Smooth muscle cell of the brain vasculature (primary cell): Measurements from ENCODE around the gene WRAP53.

Source experiments
- DNase-seq: peaks from one replicate; pipeline ENCODE4 v3.0.0-alpha.2; 2012; ENCODE audit warnings: low read depth, low spot score

WRAP53 gene

GRCh38 chr17:7707858-7708750 is 19.8 kb downstream of the WRAP53 start:
- DNase-seq, result no peak

GRCh38 chr17:7709031-7709430 is 20.8 kb downstream of the WRAP53 start:
- no peak for DNase-seq

DNA sequence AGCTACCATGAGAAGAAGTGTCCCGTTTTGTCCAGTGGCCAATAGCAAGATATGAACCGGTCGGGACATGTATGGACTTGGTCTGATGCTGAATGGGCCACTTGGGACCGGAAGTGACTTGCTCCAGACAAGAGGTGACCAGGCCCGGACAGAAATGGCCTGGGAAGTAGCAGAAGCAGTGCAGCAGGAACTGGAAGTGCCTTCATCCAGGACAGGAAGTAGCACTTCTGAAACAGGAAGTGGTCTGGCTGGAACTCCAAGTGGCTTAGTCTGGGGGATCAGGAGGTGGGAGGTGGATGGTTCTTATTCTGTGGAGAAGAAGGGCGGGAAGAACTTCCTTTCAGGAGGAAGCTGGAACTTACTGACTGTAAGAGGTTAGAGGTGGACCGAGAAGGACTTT is 22.0 kb downstream of the WRAP53 start:
- DNase-seq, result no peak

DNA sequence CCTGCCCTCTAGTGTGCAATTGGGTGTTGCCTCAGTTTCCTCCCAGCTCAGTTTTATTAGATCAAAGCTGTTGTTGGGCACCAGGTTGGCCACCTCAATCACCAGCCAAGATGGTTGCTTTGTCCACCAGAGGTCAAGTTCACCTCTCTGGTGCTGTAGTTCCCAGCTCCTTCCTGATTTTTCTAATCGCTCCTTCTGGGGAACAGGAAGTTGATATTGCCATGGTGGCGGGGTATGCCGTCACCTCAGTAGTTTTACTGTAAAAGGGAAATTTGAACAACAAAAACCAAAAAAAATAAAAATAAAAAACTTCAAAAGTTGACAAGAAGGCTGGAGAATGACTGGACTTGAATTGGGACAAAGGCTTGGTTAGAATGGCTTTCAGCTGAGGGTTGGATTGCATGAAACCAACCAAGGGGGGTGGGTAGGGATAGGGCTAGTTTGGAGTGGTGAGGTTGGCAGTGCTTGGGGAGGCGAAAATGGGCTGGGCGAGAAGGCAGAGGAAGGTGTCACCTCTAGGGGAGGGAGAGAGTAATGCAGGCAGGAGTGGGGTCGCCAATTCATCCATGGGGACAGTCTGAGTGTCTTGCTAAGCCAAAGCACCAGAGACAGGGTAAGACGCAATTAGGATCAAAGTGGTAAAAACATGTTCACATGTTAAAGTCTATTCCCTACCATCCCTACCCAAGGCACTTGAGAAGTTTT is 22.9 kb downstream of the WRAP53 start:
- no peak for DNase-seq

GRCh38 chr17:7712111-7712771 is 24.0 kb downstream of the WRAP53 start:
- no peak for DNase-seq

DNA sequence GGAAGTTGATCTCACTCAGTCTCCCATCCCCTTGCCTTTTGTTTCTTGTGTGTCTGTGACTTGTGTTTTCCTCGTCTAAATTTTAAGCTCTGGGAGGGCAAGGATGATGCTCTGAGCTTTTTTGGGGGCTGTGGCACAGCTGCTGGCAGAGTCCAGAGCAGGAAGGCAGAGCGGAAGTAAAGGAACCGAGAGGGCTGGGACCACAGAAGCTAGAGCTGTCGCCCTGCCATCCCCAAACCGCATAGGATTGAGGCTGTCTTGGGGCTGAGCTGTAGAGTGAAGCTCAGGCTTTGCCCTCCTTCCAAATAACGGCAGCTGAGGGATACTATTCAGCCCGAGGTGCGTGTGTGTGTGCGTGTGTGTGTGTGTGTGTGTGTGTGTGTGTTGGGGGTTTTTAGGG is 25.5 kb downstream of the WRAP53 start:
- no peak for DNase-seq

DNA sequence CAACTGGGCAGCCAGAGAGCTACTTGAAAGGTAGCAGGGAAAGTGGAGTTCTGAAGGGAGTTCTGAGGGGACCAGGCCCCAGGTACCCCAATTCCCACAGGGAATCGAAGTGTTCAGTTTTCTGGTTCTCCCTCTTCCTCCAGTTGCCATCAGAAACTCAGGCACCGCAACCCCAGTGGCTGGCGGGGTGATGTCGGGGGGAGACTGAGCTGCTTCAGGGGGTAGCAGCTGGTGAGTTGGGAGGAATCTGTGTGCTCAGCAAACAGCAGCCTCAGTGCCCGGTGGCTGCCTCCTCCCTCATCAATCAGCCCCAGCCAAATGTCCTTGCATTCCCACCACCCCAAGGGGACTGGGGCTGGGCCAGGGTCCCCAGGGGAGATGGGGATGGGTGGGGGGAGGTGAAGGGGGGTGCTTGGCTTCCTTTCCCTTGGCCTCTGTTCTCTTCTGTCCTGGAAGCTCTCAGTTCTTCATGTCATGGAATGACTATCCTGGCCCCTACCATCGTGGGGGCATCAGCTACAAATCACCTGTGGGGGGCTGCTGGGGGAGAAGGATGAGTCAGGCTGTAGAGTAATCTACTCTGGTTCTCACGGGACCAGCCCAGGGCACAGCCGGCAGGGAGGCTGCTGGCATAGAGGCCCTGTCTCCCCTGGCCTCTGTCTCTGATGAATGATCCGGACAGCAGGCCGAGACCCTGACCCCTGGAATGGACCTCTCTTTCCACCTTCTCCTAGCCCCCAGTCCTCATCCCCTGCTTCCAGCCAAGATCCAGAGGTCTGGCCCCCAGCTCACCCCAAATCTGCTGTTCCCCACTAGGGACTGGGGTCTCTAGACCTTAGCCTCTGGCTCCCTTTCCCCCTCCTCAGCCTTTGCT is 26.7 kb downstream of the WRAP53 start:
- DNase-seq, result no peak

GRCh38 chr17:7715936-7716886 is 27.9 kb downstream of the WRAP53 start:
- no peak for DNase-seq

- DNase-seq, result peak; percentile 72
Observed at GRCh38 chr17:7716901-7717755, 28.9 kb downstream of the WRAP53 start, which contains the start of gene DNAH2. DNAH2 (plus strand) TSS chr17:7717744; CDS start chr17:7719735, 1,991 bp downstream.

GRCh38 chr17:7717756-7718350 is 29.6 kb downstream of the WRAP53 start:
- DNase-seq, result no peak

DNA sequence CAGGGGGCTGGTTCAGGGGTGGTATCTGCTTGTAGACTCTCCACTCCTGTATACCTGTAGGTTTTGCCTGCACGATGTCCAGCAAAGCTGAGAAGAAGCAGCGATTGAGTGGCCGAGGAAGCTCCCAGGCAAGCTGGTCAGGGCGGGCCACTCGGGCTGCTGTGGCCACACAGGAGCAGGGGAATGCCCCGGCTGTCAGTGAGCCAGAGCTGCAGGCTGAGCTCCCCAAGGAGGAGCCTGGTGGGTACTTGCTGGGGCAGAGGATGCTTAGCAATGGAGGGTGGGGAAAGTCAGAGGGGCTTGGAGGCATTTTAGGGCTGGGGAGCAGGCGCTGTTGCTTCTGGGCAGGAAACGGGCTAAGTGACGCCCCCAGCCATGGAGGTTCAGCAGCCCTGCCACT is 31.4 kb downstream of the WRAP53 start:
- no peak for DNase-seq

DNA sequence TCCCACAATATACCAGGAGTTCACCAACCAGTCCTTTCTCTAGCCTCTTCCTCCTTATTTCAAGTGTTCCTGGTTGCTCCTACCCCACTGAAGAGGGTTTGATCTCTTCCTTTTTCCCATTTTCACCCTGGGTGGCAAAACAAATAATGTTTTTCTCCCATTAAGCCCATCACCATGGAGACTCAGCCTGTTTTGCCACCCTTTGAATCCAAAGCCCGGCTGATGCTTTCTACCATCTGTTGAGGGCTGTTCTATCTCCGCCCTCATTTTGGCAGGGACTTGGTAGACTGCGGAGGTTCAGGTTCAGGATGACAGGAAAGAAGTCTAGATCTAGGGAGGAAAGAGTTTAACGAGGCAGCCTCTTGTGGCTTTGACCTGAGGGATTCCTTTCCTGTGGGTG is 31.8 kb downstream of the WRAP53 start:
- DNase-seq, result no peak

GRCh38 chr17:7721612-7722011 is 33.3 kb downstream of the WRAP53 start:
- DNase-seq, result no peak

DNA sequence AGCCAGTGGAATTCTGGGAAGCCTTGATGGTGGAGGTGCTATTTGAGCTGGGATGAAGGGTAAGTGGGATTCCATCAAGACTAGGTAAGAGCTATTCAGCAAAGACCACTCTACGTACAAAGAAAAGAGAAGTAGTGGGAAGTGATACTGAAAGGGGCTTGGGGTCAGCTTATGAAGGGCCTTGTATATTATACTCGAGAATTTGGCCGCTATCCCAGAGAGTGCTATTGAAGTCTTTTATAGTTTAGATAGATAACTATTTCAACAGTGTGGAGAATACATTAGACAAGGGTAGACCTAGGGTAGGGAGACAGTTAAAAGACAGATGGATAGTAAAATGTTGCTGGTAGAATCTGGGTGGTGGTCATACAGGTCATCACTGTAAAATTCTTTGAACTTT is 39.6 kb downstream of the WRAP53 start:
- no peak for DNase-seq

DNA sequence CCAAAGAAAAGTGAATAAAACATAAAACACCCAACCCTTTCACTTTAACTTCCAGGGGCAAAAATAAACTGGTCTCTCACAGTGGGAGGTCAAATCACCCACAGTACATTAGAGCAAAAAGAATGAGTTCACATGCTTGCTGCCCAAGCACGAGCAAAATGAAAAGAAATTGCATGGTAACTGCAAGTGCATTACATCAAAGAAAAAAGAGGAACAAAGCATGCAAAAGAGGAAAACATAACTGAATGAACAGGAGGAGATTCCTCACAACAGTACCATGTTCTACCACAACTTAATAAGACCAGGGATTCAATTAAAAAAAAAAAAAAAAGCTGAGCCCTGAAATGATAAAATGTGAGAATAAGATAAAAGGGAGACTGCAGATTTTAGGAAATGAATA is 41.5 kb downstream of the WRAP53 start:
- no peak for DNase-seq

DNA sequence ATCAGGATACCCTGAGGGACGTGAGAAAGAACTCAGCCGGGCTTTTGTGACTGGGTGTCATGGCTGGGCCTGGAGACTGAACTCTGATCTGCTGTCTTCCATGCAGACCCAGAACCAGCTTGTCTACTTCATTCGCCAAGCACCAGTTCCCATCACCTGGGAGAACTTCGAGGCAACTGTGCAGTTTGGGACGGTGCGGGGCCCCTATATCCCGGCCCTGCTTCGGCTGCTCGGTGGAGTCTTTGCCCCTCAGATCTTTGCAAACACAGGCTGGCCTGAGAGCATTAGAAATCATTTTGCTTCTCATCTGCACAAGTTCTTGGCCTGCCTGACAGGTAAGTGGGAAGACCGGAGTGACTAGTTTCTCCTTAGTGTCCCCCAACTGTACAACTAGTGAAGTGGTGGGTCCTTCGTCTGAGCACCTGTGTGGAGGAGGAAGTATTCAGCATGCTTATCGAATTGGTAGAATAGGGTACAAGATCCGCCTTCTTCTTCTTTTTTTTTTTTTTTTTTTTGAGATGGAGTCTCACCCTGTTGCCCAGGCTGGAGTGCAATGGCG is 44.8 kb downstream of the WRAP53 start:
- DNase-seq, result no peak

- DNase-seq, result no peak
Observed at GRCh38 chr17:7737601-7738000, 49.3 kb downstream of the WRAP53 start.

DNA sequence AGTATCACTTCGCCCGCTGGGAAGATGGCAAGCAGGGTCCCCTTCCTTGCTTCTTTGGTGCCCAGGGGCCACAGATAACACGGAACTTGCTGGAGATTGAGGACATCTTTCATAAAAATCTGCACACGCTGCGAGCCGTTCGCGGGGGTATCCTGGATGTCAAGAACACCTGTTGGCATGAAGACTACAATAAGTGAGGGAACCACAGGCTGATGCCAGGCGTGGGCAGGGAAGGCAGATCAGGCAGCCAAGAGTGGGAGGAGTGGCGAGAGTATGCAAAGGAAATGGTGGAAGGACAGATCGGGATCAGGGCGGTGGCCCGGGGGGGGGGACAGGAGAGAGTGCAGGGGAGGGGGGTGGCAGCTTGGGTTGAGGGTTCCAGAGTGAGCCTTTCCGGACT is 51.5 kb downstream of the WRAP53 start:
- DNase-seq, result no peak
